SH-SY5Y (cell line): ENCODE measurements around the gene COQ8A.

Source experiments
- GATA2 ChIP-seq: IDR thresholded peaks from 2 replicates; pipeline ENCODE4 v1.6.1; 2011; ENCODE audit warnings: mild to moderate bottlenecking, low read depth, low read length
- GATA3 ChIP-seq: IDR thresholded peaks from 2 replicates; pipeline ENCODE4 v1.6.1; 2011; ENCODE audit warnings: low read depth, mild to moderate bottlenecking, low read length, moderate library complexity

DNA sequence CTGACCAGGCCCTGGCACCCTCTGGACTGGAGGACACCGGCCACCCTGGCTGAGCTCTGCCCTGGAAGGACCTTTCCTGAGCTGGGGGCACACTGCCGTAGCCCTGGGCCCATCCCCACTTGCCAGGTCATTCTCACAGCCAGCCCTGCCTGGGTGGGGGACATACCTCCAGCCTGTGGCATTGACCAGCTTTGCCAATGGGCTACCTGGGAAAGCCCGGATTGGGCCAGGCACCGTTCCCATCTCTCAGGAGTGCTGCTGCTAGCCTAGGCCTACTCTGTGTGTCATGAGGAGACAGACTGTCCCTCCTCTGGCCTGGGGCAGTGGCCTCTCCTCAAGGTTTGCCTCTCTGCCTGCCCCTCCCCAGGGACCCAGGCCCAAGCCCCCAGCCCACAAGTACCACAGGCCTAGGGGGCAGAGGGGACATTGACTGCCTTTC lies 40.0 kb downstream of the COQ8A start:
- TF ChIP-seq GATA2 (no peak), GATA3 (no peak)
